ENCODE measurements around the gene SLC7A4. TPM values are rescaled to one million over a fixed set of nuclear protein-coding genes. Genes with fewer than 3 reads are reported as not detected.
"Not testable (repeated sequence)": the region's sequence is repeated elsewhere in the genome, so short reads cannot be mapped to it uniquely, and the experiment has no call there.

The SLC7A4 gene
- total RNA-seq, 1 donor from 2014 or later = 0.59 TPM

GRCh38 chr22:21052715-21053459, 20.5 kb upstream of the SLC7A4 start:
- TF ChIP-seq, protein P1, sequence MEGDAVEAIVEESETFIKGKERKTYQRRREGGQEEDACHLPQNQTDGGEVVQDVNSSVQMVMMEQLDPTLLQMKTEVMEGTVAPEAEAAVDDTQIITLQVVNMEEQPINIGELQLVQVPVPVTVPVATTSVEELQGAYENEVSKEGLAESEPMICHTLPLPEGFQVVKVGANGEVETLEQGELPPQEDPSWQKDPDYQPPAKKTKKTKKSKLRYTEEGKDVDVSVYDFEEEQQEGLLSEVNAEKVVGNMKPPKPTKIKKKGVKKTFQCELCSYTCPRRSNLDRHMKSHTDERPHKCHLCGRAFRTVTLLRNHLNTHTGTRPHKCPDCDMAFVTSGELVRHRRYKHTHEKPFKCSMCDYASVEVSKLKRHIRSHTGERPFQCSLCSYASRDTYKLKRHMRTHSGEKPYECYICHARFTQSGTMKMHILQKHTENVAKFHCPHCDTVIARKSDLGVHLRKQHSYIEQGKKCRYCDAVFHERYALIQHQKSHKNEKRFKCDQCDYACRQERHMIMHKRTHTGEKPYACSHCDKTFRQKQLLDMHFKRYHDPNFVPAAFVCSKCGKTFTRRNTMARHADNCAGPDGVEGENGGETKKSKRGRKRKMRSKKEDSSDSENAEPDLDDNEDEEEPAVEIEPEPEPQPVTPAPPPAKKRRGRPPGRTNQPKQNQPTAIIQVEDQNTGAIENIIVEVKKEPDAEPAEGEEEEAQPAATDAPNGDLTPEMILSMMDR (IDR thresholded peaks at IDR 0.05; ENCODE audit: partially characterized antibody, unreplicated experiment) = no peak
- Mint-ChIP-seq H3K36me3 (ENCODE audit: unreplicated experiment) (no peaks in the 10 kb centered on the region), H3K27ac (ENCODE audit: unreplicated experiment) (no peak overlapping the region), H3K4me3 (ENCODE audit: unreplicated experiment) (no peak overlapping the region), H3K9me3 (ENCODE audit: unreplicated experiment) (peaks cover 12% of the 10 kb centered on the region), H3K27me3 (ENCODE audit: unreplicated experiment) (peaks cover 14% of the 10 kb centered on the region), H3K4me1 (ENCODE audit: low read depth, unreplicated experiment) (peaks cover 25% of the 10 kb centered on the region)
- no peak for DNase-seq

- H3K4me1 Mint-ChIP-seq (ENCODE audit: low read depth, unreplicated experiment) = peaks cover 25% of the 10 kb centered on the region
- no peak overlapping the region for H3K4me3 Mint-ChIP-seq (ENCODE audit: unreplicated experiment)
- peaks cover 14% of the 10 kb centered on the region for H3K9me3 Mint-ChIP-seq (ENCODE audit: unreplicated experiment)
- no peak for DNase-seq
- no peak overlapping the region for H3K27ac Mint-ChIP-seq (ENCODE audit: unreplicated experiment)
- H3K36me3 Mint-ChIP-seq (ENCODE audit: unreplicated experiment) = no peaks in the 10 kb centered on the region
- peaks cover 18% of the 10 kb centered on the region for H3K27me3 Mint-ChIP-seq (ENCODE audit: unreplicated experiment)
- TF ChIP-seq, protein P1 (IDR thresholded peaks at IDR 0.05; ENCODE audit: partially characterized antibody, unreplicated experiment) = no peak
Observed at GRCh38 chr22:21051831-21052400, 19.6 kb upstream of the SLC7A4 start.

GRCh38 chr22:21051145-21051830, 18.9 kb upstream of the SLC7A4 start:
- no peaks in the 10 kb centered on the region for H3K36me3 Mint-ChIP-seq (ENCODE audit: unreplicated experiment)
- H3K27me3 Mint-ChIP-seq (ENCODE audit: unreplicated experiment) = peaks cover 18% of the 10 kb centered on the region
- DNase-seq = no peak
- peaks cover 14% of the 10 kb centered on the region for H3K9me3 Mint-ChIP-seq (ENCODE audit: unreplicated experiment)
- H3K4me3 Mint-ChIP-seq (ENCODE audit: unreplicated experiment) = no peak overlapping the region
- TF ChIP-seq, protein P1 (IDR thresholded peaks at IDR 0.05; ENCODE audit: partially characterized antibody, unreplicated experiment) = no peak
- H3K27ac Mint-ChIP-seq (ENCODE audit: unreplicated experiment) = peak overlapping the region; percentile 22
- peaks cover 20% of the 10 kb centered on the region for H3K4me1 Mint-ChIP-seq (ENCODE audit: low read depth, unreplicated experiment)

- not testable (repeated sequence) for DNase-seq; H3K4me3 Mint-ChIP-seq (ENCODE audit: unreplicated experiment); H3K27ac Mint-ChIP-seq (ENCODE audit: unreplicated experiment); H3K36me3 Mint-ChIP-seq (ENCODE audit: unreplicated experiment)
- peaks cover 15% of the 10 kb centered on the region for H3K9me3 Mint-ChIP-seq (ENCODE audit: unreplicated experiment)
- H3K27me3 Mint-ChIP-seq (ENCODE audit: unreplicated experiment) = peaks cover 16% of the 10 kb centered on the region
- H3K4me1 Mint-ChIP-seq (ENCODE audit: low read depth, unreplicated experiment) = peaks cover 37% of the 10 kb centered on the region
Observed at GRCh38 chr22:21048965-21049364, 16.6 kb upstream of the SLC7A4 start.

- Mint-ChIP-seq H3K27me3 (ENCODE audit: unreplicated experiment) (peaks cover 17% of the 10 kb centered on the region), H3K9me3 (ENCODE audit: unreplicated experiment) (peaks cover 16% of the 10 kb centered on the region), H3K27ac (ENCODE audit: unreplicated experiment) (peak overlapping the region; percentile 48), H3K4me1 (ENCODE audit: low read depth, unreplicated experiment) (peaks cover 41% of the 10 kb centered on the region)
- not testable (repeated sequence) for H3K36me3 Mint-ChIP-seq (ENCODE audit: unreplicated experiment); DNase-seq; H3K4me3 Mint-ChIP-seq (ENCODE audit: unreplicated experiment)
Observed at GRCh38 chr22:21048448-21048847, 16.1 kb upstream of the SLC7A4 start.
